Endothelial cell of umbilical vein (primary cell): ENCODE results near the gene KIR3DL1. TPM values are rescaled to one million over a fixed set of nuclear protein-coding genes. Genes with fewer than 3 reads are reported as not detected.

Experiments
- BruUV-seq: library from RNA; stranded (reverse); fragments of 400-500 nt; replicated peaks from 2 replicates; lab custom pipeline; 2021; lab: Mats Ljungman, UMichigan
- CTCF ChIA-PET: fragments of 300-600, 350-600 bp; sonication (Branson Sonifier 250); formaldehyde crosslinking; loops from one replicate; lab custom pipeline; 2021; ENCODE audit warnings: antibody characterized with exemption, inconsistent platforms; lab: Charles Lee
- POLR2A ChIA-PET: fragments of 300-600, 350-600 bp; sonication (Branson Sonifier 250); formaldehyde crosslinking; loops from one replicate; lab custom pipeline; 2021; ENCODE audit warnings: antibody characterized with exemption, inconsistent platforms; lab: Charles Lee
- DNase-seq: peaks from one replicate; pipeline ENCODE4 v3.0.0-alpha.2; 2011; ENCODE audit warnings: low read depth, low spot score
- FAIRE-seq: peaks from 2 replicates; lab custom pipeline; 2011; peaks lifted over from hg19 to GRCh38; lab: Jason Lieb, UNC
- H2AFZ ChIP-seq: 2 replicates; pipeline ENCODE4 v1.6.0; 2012; ENCODE audit warnings: low read depth, low read length, control low read depth, inconsistent platforms
- H3K27ac ChIP-seq: 2 replicates; pipeline ENCODE4 v1.5.1; 2011; ENCODE audit warnings: low read depth, mild to moderate bottlenecking, control low read depth, low read length, moderate library complexity; ENCODE audit not compliant: insufficient read depth
- H3K27me3 ChIP-seq, 2 experiments: 2 replicates each; pipeline versions ENCODE4 v1.6.0 to v1.6.1; 2011; ENCODE audit warnings: low read length in 2 of 2, mixed read lengths in 1 of 2; ENCODE audit not compliant: control insufficient read depth in 2 of 2, insufficient read depth in 2 of 2
- H3K36me3 ChIP-seq, 2 experiments: 2 replicates in 1 of 2; 3 replicates in 1 of 2; pipeline ENCODE4 v1.5.1; 2011; ENCODE audit warnings: low read length in 2 of 2, mild to moderate bottlenecking in 1 of 2, moderate library complexity in 1 of 2; ENCODE audit not compliant: control insufficient read depth in 2 of 2, insufficient read depth in 2 of 2; ENCODE audit errors: extremely low read depth in 1 of 2
- H3K4me1 ChIP-seq: 3 replicates; pipeline ENCODE4 v1.5.1; 2011; ENCODE audit warnings: mild to moderate bottlenecking, low read length; ENCODE audit not compliant: control insufficient read depth, insufficient read depth; ENCODE audit errors: extremely low read depth
- H3K4me2 ChIP-seq: 2 replicates; pipeline ENCODE4 v1.6.1; 2011; ENCODE audit warnings: low read length, control low read depth, mixed read lengths; ENCODE audit not compliant: insufficient read depth
- H3K4me3 ChIP-seq, 3 experiments: fragments of 200-600 bp in 1 of 3; sonication (generic), shearing (Covaris generic) in 1 of 3; replicated peaks in 1 of 3; 2 replicates each; pipeline ENCODE4 v1.5.1; 2011 to 2016; ENCODE audit warnings: control low read depth in 3 of 3, low read length in 3 of 3, mild to moderate bottlenecking in 2 of 3, inconsistent platforms in 1 of 3, low read depth in 1 of 3, moderate library complexity in 1 of 3; ENCODE audit not compliant: insufficient read depth in 1 of 3
- H3K79me2 ChIP-seq: 2 replicates; pipeline ENCODE4 v1.6.0; 2012; ENCODE audit warnings: low read length, inconsistent platforms; ENCODE audit not compliant: control insufficient read depth, insufficient read depth
- H3K9ac ChIP-seq: replicated peaks from 2 replicates; pipeline ENCODE3; 2011; ENCODE audit warnings: low read length, control low read depth; ENCODE audit not compliant: insufficient read depth; ENCODE audit errors: extremely low read depth
- H3K9me1 ChIP-seq: replicated peaks from 3 replicates; pipeline ENCODE4 v1.6.0; 2011; ENCODE audit warnings: mild to moderate bottlenecking, low read length; ENCODE audit not compliant: control insufficient read depth, insufficient read depth; ENCODE audit errors: extremely low read depth
- H3K9me3 ChIP-seq: replicated peaks from 2 replicates; pipeline ENCODE4 v1.5.1; 2012; ENCODE audit warnings: low read length, inconsistent platforms; ENCODE audit not compliant: control insufficient read depth, insufficient read depth
- H4K20me1 ChIP-seq: replicated peaks from 2 replicates; pipeline ENCODE3; 2011; ENCODE audit warnings: mild to moderate bottlenecking, low read length; ENCODE audit not compliant: control insufficient read depth, insufficient read depth; ENCODE audit errors: extremely low read depth
- CTCF ChIP-seq, 2 donors: IDR thresholded peaks; 1 replicate in 1 of 2; 2 replicates in 1 of 2; pipeline ENCODE4 v1.5.1; 2011; ENCODE audit warnings: low read length in 2 of 2, mild to moderate bottlenecking in 2 of 2, moderate library complexity in 2 of 2, control low read depth in 1 of 2, inconsistent platforms in 1 of 2, low read depth in 1 of 2; ENCODE audit not compliant: insufficient read depth in 1 of 2; ENCODE audit errors: extremely low read depth in 1 of 2
- EZH2 ChIP-seq: IDR thresholded peaks from 2 replicates; pipeline ENCODE4 v1.6.1; 2012; ENCODE audit warnings: borderline replicate concordance, low read depth, mild to moderate bottlenecking, moderate library complexity, low read length, inconsistent platforms; ENCODE audit not compliant: severe bottlenecking
- FOS ChIP-seq: IDR thresholded peaks from 2 replicates; pipeline ENCODE4 v1.6.1; 2011; ENCODE audit warnings: mild to moderate bottlenecking, low read length, moderate library complexity, borderline replicate concordance; ENCODE audit not compliant: insufficient read depth
- GATA2 ChIP-seq: IDR thresholded peaks from 2 replicates; pipeline ENCODE4 v1.7.0; 2011; ENCODE audit warnings: low read depth, mild to moderate bottlenecking, moderate library complexity, mixed read lengths, low read length; ENCODE audit not compliant: insufficient read length, insufficient read depth
- JUN ChIP-seq: IDR thresholded peaks from 2 replicates; pipeline ENCODE4 v1.6.1; 2011; ENCODE audit warnings: borderline replicate concordance, low read depth; ENCODE audit not compliant: insufficient read length, insufficient read depth
- MAX ChIP-seq: IDR thresholded peaks from 2 replicates; pipeline ENCODE4 v1.6.1; 2011; ENCODE audit not compliant: insufficient read depth, insufficient read length
- MYC ChIP-seq: IDR thresholded peaks from one replicate; pipeline ENCODE4 v1.6.1; 2011; ENCODE audit warnings: mild to moderate bottlenecking, low read depth, low read length
- POLR2A ChIP-seq: IDR thresholded peaks from 2 replicates; pipeline ENCODE4 v1.6.1; 2012; ENCODE audit warnings: low read depth, mild to moderate bottlenecking, control low read depth, low read length
- POLR2AphosphoS5 ChIP-seq: IDR thresholded peaks from 2 replicates; pipeline ENCODE4 v1.6.1; 2012; ENCODE audit warnings: low read depth, mild to moderate bottlenecking, control low read depth, low read length, moderate library complexity; ENCODE audit not compliant: insufficient read depth
- dilution Hi-C: fragments of 300-500 bp; cut with MboI; formaldehyde crosslinking; loops from one replicate; pipeline ENCODE4 v1.15.0; 2019; ENCODE audit warnings: low sequenced_read_pairs; ENCODE audit not compliant: extremely low pct_ligation_motif_present
- intact Hi-C: fragments of 100-400 bp; cut with micrococcal nuclease; formaldehyde crosslinking; loops from one replicate; pipeline ENCODE4 v1.10.0; 2022
- polyA plus RNA-seq, 4 experiments: library from polyadenylated mRNA; depleted of rRNA in 3 of 4; stranded (reverse) in 3 of 4; unstranded in 1 of 4; fragments of >200 nt; gene quantifications; 2 replicates each; pipeline versions ENCODE4 v1.2.1 to v1.2.3, GENCODE V29; 2011 to 2012; ENCODE audit warnings: missing spikeins in 1 of 4
- total RNA-seq: library from RNA; stranded (reverse); gene quantifications from 2 replicates; pipeline ENCODE4 v1.2.3, GENCODE V29; 2021

Gene KIR3DL1
- total and polyA plus RNA-seq, 2 donors (not counting 3 experiments of a cell fraction or from before 2014, with no cell fraction given): not detected

GRCh38 chr19:54850930-54851329 is 34.7 kb downstream of the KIR3DL1 start:
- no peaks in the 10 kb centered on the region for H3K4me1 ChIP-seq
- dilution Hi-C loops (no loop called here), intact Hi-C loops (no loop called here)
- POLR2A ChIA-PET: no interaction called here
- no peaks in the 10 kb centered on the region for H3K9me3 ChIP-seq
- BruUV-seq: no TSS peak
- no peak for DNase-seq
- no peak overlapping the region for H3K4me2 ChIP-seq
- no peaks in the 10 kb centered on the region for H3K9me1 ChIP-seq
- no peak for FAIRE-seq
- CTCF ChIA-PET: no interaction called here
- TF ChIP-seq MYC (no peak), CTCF (IDR thresholded peaks at IDR 0.05; ENCODE audit: extremely low read depth in 1 of 2, insufficient read depth in 1 of 2, low read depth in 1 of 2, low read length in 2 of 2) (no peak), EZH2 (no peak), POLR2AphosphoS5 (no peak), POLR2A (no peak), JUN (no peak), FOS (no peak), MAX (no peak), GATA2 (no peak)
- no peaks in the 10 kb centered on the region for H3K27me3 ChIP-seq
- H2AFZ ChIP-seq: no peak overlapping the region
- H3K79me2 ChIP-seq: no peaks in the 10 kb centered on the region
- H3K9ac ChIP-seq: no peak overlapping the region
- H3K36me3 ChIP-seq: no peaks in the 10 kb centered on the region
- no peak overlapping the region for H3K27ac ChIP-seq
- no peak overlapping the region for H3K4me3 ChIP-seq
- H4K20me1 ChIP-seq: no peaks in the 10 kb centered on the region
